Measurements from ENCODE around the gene FREM2.

DNA sequence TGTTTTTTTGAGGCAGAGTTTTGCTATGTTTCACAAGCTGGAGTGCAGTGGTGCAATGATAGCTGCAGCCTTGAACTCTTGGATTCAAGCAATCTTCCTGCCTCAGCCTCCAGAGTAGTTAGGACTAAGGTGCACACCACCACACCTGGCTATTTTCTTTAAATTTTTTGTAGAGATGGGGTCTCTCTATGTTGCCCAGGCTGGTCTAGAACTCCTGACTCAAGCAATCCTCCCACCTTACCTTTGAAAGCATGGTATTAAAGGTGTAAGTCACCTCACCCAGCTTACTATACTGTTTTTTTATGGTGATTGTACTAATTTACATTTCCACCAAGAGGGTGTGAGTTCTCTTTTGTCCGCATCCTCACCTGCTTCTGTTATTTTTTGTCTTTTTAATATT, 110.0 kb downstream of the FREM2 start:
- TF ChIP-seq, protein P1, sequence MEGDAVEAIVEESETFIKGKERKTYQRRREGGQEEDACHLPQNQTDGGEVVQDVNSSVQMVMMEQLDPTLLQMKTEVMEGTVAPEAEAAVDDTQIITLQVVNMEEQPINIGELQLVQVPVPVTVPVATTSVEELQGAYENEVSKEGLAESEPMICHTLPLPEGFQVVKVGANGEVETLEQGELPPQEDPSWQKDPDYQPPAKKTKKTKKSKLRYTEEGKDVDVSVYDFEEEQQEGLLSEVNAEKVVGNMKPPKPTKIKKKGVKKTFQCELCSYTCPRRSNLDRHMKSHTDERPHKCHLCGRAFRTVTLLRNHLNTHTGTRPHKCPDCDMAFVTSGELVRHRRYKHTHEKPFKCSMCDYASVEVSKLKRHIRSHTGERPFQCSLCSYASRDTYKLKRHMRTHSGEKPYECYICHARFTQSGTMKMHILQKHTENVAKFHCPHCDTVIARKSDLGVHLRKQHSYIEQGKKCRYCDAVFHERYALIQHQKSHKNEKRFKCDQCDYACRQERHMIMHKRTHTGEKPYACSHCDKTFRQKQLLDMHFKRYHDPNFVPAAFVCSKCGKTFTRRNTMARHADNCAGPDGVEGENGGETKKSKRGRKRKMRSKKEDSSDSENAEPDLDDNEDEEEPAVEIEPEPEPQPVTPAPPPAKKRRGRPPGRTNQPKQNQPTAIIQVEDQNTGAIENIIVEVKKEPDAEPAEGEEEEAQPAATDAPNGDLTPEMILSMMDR (IDR thresholded peaks at IDR 0.05): no peak
- TF ChIP-seq POLR2A (IDR thresholded peaks at IDR 0.05): no peak
